Hematopoietic multipotent progenitor cell treated with erythropoietin and hydrocortisone succinate and interleukin-3 and kit ligand, for 15 days (in vitro differentiated cells): ENCODE measurements around the gene PIK3R2.
"Not testable (repeated sequence)": the region's sequence is repeated elsewhere in the genome, so short reads cannot be mapped to it uniquely, and the experiment has no call there.

Source experiments
- DNase-seq: peaks from one replicate; pipeline ENCODE4 v3.0.0-alpha.2; 2015; ENCODE audit warnings: low spot score

The PIK3R2 gene

GRCh38 chr19:18203863-18204393 is 51.0 kb downstream of the PIK3R2 start, which contains the start of gene RAB3A:
Gene RAB3A (minus strand): TSS chr19:18204042. CDS start chr19:18202740, 1,302 bp downstream.
- DNase-seq: peak; percentile 100

- DNase-seq: peak; percentile 29
These were observed 51.6 kb downstream of the PIK3R2 start for GRCh38 chr19:18204394-18205199.

- DNase-seq: peak; percentile 36
These were observed 52.4 kb downstream of the PIK3R2 start for GRCh38 chr19:18205200-18205892.

- no peak for DNase-seq
These were observed 53.1 kb downstream of the PIK3R2 start for GRCh38 chr19:18206018-18206417.

- peak; percentile 34 for DNase-seq
These were observed 55.4 kb downstream of the PIK3R2 start for GRCh38 chr19:18208098-18208951.

GRCh38 chr19:18209912-18210311 is 56.9 kb downstream of the PIK3R2 start:
- not testable (repeated sequence) for DNase-seq

GRCh38 chr19:18211683-18212082 is 58.7 kb downstream of the PIK3R2 start:
- no peak for DNase-seq

GRCh38 chr19:18214779-18215433 is 61.9 kb downstream of the PIK3R2 start:
- no peak for DNase-seq

- no peak for DNase-seq
These were observed 63.8 kb downstream of the PIK3R2 start for GRCh38 chr19:18216789-18217188.

- no peak for DNase-seq
These were observed 65.2 kb downstream of the PIK3R2 start for GRCh38 chr19:18218159-18218558.

- DNase-seq: no peak
These were observed 65.6 kb downstream of the PIK3R2 start for GRCh38 chr19:18218600-18218999.
